GM12801 (cell line): ENCODE measurements around the gene MSI2.

Experiments used
- TF ChIP-seq, protein P1 (sequence below): IDR thresholded peaks from one replicate; pipeline ENCODE4 v1.5.1; 2011; ENCODE audit warnings: control low read depth; ENCODE audit not compliant: insufficient read length; ENCODE audit errors: extremely low read depth

MSI2 gene

DNA sequence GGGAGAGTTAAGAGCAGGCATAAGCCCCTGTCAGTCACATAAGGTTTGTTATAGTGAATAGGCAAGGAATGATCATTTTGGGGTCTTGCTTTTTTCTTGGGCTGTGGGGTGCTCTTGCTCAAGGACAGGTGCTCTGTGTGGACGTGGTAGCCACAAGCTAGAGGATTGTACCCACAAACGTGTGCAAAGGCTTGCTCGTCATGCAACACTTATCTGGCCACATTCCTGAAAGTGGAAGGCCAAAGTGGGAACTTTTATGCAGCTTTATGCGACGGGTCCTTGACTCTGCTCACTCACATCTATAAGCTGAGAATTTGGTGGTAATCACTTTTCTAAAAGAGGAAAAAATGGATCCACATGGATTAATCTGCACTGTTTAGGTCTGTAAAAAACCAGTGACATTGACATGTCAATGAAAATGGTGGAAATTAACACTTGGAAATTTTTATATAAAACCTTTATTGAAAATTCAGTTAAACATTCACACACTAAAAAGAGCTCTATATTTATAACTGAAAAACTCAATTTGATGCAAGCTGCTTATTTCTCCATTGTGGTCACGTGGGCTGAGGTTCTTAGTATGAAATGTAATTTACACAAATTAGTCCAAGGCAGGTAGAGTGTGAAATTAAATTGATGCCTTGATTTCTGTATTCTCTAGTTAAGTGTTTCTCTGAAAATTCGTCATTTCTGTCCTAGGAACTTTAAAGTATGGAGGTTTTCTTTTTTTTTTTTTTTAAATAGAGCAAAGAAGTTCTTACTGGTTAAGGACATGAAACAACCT lies 162.3 kb downstream of the MSI2 start:
- TF ChIP-seq, protein P1, sequence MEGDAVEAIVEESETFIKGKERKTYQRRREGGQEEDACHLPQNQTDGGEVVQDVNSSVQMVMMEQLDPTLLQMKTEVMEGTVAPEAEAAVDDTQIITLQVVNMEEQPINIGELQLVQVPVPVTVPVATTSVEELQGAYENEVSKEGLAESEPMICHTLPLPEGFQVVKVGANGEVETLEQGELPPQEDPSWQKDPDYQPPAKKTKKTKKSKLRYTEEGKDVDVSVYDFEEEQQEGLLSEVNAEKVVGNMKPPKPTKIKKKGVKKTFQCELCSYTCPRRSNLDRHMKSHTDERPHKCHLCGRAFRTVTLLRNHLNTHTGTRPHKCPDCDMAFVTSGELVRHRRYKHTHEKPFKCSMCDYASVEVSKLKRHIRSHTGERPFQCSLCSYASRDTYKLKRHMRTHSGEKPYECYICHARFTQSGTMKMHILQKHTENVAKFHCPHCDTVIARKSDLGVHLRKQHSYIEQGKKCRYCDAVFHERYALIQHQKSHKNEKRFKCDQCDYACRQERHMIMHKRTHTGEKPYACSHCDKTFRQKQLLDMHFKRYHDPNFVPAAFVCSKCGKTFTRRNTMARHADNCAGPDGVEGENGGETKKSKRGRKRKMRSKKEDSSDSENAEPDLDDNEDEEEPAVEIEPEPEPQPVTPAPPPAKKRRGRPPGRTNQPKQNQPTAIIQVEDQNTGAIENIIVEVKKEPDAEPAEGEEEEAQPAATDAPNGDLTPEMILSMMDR: no peak

DNA sequence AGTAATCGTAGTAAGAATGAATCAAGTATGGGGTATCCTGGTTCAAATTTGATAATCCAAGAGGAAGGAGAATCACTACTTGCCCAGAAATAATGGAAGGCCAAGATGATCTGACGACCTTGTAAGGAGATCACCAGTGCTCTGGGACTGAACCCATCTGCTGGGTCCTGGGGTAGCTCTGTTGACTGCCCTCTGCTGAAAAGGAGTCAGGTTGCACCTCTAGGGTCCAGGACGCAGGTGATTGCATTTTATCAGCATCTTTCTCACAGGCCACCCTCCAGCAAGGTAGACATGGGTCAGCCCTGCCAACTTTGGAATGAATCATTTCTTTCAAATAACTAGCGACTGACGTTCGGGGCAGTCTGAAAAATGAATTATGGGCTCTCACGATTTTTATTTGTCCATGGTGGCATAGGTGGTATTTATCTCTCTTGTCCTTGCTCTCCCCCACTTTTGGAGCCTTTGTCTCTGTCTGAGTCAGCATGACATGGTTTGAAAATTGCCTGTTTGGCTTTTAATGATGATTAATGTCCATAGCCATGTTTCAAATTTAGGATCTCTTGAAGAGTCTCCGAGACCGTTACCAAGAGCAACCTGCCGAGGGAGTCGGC lies 163.7 kb downstream of the MSI2 start:
- TF ChIP-seq, protein P1: no peak

DNA sequence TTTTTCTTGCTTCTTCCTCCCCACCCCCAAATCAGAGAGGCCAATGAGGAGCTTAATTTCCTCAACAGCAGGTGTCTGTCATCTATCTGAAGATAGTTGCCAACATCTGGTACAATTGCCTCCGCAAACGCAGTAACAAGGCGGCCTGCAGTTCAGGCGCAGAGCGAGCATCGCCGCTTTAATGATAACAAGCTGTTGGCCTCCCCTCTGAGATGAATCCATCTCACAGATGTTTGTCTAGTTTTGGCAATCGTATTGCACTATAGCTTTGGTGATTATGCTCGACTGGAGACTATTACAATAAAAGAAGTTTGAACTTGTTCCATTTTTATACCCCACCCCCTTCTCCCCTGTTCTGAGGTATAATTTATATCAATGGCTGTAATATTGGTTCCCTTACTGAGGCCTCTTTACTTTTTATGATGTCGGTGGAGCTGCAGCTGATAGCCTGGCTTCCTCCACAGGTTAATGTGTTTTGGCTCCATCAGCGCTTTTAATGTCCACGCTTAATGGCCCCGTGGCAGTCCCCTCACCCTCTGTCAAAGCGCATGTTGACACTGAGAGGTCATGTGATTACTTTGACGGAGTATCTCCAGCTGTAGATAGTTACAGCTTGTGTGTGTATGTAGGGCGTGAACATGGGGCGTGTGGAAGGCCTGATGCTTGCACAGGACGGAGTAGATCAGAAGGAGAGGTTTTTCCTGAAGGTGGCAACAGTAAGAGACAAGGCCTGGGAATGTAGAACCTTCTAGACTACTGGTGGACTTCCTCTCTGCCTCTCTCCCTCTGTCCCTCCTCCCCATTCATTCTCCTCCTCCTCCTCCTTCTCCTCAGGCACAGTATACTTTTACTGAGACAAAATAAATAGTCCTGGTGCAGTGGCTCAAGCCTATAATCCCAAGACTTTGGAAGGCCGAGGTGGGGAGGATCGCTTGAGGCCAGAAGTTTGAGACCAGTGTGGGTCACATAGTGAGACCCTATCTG lies 164.7 kb downstream of the MSI2 start:
- TF ChIP-seq, protein P1: no peak

DNA sequence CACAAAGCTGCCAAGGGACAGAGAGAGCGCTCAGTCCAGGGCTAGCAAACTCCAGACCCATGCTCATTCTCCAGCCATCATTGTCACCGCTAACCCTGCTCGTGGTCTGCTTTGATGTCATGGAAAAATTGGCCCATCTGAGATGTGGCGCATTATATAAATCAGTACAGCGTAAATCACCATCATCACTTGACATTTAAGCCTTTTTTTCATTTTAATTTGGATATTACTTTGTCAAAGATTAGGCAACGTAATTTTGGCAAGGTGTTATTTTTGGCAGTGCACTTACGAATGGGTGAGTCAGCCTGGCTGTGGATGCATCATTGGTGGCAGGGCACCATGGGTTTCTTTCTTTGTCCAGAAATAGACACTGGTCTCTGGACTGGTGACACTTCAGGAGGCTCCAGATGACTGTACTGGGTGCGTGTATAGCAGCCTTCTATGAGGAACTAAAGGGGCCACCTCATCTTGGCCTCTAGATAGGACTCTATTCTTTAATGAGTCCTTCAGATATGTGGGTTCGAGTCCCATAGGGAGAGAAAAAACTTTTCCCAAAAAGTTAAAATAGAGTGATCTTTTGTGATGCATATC lies 166.3 kb downstream of the MSI2 start:
- TF ChIP-seq, protein P1: no peak

DNA sequence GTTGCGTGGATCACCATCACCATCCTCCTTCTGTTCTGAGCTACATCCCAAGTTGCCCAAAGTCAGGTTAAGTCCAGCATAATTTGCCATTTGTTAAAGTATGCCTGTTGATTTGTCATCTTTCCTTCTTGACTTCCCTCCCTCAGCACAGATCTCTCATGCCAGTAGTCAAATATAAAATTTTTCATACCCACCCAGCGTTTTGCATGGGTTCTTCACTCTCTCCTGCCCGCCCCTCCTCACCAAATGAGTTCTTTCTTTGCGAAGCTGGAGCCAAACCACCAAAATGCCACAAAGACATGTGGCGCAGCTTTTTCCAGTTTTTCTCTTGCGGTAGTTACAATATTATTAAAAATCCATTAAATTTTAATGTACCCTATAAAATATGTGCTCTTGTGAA lies 167.2 kb downstream of the MSI2 start:
- TF ChIP-seq, protein P1: no peak

DNA sequence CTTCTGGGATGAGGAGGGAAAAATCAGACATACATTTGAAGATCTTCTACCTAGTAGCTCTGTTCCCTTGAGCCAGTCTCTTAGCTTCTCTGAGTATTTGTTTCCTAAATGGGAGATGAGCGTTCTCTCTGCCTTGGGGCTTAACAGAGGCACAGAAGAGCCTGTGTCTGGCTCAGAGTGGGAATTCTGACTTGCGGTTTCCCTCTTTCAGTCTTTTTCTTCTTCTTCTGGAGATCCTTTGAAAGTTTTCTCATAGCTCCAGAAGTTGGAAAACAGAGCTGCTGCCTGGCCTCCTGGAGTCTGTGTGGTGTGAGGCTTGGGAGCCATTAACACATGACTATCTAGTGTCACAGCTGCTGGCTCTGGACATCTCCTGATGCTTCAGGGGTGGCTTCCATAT lies 167.9 kb downstream of the MSI2 start:
- TF ChIP-seq, protein P1: no peak
